Stimulated activated naive CD8-positive, alpha-beta T cell treated with anti-CD3 and anti-CD28 coated beads, Interleukin-15, amount 100 ng/mL, for 72 hours (primary cell): ENCODE results near the gene OLIG1.

Experiments used
- ATAC-seq: fragments of 150-1000 bp; cut with Tn5 transposase; 2 replicates; pipeline ENCODE4 v1.10.0; 2021; ENCODE audit warnings: mild to moderate bottlenecking, moderate library complexity
- DNase-seq, 2 donors: peaks; one replicate each; pipeline ENCODE4 v3.0.0; 2021 to 2022
- H3K27ac Mint-ChIP-seq, 2 donors: one replicate each; pipeline ENCODE4 v1.8.0; 2022; ENCODE audit warnings: mild to moderate bottlenecking in 2 of 2, mixed read lengths in 2 of 2, moderate library complexity in 2 of 2
- H3K27me3 Mint-ChIP-seq: one replicate; pipeline ENCODE4 v1.8.0; 2022; ENCODE audit warnings: mixed read lengths
- H3K4me1 Mint-ChIP-seq: one replicate; pipeline ENCODE4 v1.8.0; 2022; ENCODE audit warnings: mild to moderate bottlenecking, mixed read lengths
- H3K4me3 Mint-ChIP-seq, 2 donors: one replicate each; pipeline ENCODE4 v1.8.0; 2022; ENCODE audit warnings: mild to moderate bottlenecking in 2 of 2, mixed read lengths in 2 of 2, moderate library complexity in 1 of 2
- H3K9me3 Mint-ChIP-seq, 2 donors: one replicate each; pipeline ENCODE4 v1.8.0; 2022; ENCODE audit warnings: mixed read lengths in 2 of 2

Gene OLIG1

GRCh38 chr21:33041981-33042380 lies 28.0 kb upstream of the OLIG1 start:
- Mint-ChIP-seq H3K27ac (no peak overlapping the region), H3K9me3 (no peaks in the 10 kb centered on the region), H3K4me3 (no peak overlapping the region), H3K4me1 (peaks cover 3% of the 10 kb centered on the region), H3K27me3 (peaks cover 52% of the 10 kb centered on the region)
- DNase-seq (no peak), ATAC-seq (no peak)

GRCh38 chr21:33042812-33043211 lies 27.1 kb upstream of the OLIG1 start:
- ATAC-seq (no peak), DNase-seq (no peak)
- H3K27ac Mint-ChIP-seq: no peak overlapping the region
- H3K4me3 Mint-ChIP-seq: no peak overlapping the region
- H3K27me3 Mint-ChIP-seq: peaks cover 60% of the 10 kb centered on the region
- no peaks in the 10 kb centered on the region for H3K9me3 Mint-ChIP-seq
- no peaks in the 10 kb centered on the region for H3K4me1 Mint-ChIP-seq

DNA sequence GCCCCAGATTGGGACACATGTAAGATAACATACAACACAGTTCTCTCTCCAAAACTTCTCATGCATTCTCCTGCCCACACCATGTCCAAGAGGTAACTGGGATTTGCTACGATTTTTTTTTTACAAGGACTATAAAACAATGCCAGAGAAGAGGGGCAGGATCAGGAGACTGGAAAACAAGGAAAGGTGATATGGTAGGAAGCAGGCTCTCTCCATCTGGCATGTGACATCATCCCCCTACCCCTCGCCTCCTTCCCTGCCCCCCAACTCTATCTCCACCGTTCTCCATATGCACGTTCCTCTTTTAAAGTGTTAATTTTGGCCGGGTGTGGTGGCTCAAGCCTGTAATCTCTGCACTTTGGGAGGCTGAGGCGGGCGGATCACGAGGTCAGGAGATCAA lies 23.5 kb upstream of the OLIG1 start:
- ATAC-seq (no peak), DNase-seq (no peak)
- Mint-ChIP-seq H3K27ac (no peak overlapping the region), H3K9me3 (no peaks in the 10 kb centered on the region), H3K4me1 (no peaks in the 10 kb centered on the region), H3K4me3 (no peak overlapping the region), H3K27me3 (peaks cover 59% of the 10 kb centered on the region)

DNA sequence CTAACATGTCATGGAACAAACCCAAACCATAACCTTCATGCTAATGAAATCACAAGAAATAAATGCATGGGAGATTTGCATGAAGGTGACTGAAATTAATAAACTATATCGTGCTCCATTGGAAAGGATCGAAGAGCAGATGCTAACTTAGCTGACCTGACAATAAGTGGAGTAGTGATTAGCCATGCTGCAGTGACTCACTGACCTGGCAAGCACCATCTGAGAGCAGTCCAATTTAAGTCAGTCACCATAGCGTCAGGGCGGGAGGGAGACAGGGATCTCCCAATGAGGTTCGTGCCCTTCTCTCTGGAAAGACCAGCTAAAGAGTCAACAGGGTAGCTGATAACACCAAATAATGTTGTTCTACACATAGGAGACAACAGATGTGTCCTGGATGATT lies 22.7 kb upstream of the OLIG1 start:
- DNase-seq: no peak

GRCh38 chr21:33051925-33052324 lies 18.0 kb upstream of the OLIG1 start:
- peaks cover 19% of the 10 kb centered on the region for H3K27me3 Mint-ChIP-seq
- H3K4me1 Mint-ChIP-seq: no peaks in the 10 kb centered on the region
- no peaks in the 10 kb centered on the region for H3K9me3 Mint-ChIP-seq
- DNase-seq (no peak), ATAC-seq (no peak)
- H3K27ac Mint-ChIP-seq: no peak overlapping the region
- H3K4me3 Mint-ChIP-seq: no peak overlapping the region

More for the DNA sequence above, 22.7 kb upstream of the OLIG1 start:
- no peak overlapping the region for H3K4me3 Mint-ChIP-seq
- no peak for ATAC-seq
- no peaks in the 10 kb centered on the region for H3K4me1 Mint-ChIP-seq
- H3K9me3 Mint-ChIP-seq: no peaks in the 10 kb centered on the region
- no peak overlapping the region for H3K27ac Mint-ChIP-seq
- H3K27me3 Mint-ChIP-seq: peaks cover 53% of the 10 kb centered on the region

DNA sequence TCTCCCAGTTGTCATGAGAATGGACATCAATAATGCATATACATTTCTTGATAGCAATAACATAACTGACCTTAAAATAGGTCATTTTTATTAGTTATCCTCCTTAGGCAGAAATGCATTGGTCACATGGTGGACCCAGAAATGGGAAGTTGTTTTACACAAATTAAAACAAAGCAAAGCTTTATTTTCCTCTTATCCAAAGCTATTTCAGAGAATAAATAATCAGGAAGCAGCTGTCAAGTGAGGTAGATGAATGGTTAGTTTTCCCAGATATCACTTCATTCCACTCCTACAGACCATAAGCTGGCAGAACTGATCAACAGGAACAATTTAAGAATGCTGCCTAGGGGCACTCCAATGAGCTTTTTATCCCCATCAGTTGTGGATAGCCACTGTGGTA lies 16.0 kb upstream of the OLIG1 start:
- Mint-ChIP-seq H3K9me3 (no peaks in the 10 kb centered on the region), H3K4me1 (peaks cover 7% of the 10 kb centered on the region), H3K4me3 (no peak overlapping the region), H3K27ac (no peak overlapping the region), H3K27me3 (no peaks in the 10 kb centered on the region)
- no peak for DNase-seq
- no peak for ATAC-seq

- no peak for ATAC-seq
- peaks cover 20% of the 10 kb centered on the region for H3K4me1 Mint-ChIP-seq
Measured at GRCh38 chr21:33055991-33056390, 13.9 kb upstream of the OLIG1 start.

GRCh38 chr21:33057385-33057940 lies 12.5 kb upstream of the OLIG1 start:
- ATAC-seq (no peak), DNase-seq (no peak)
- Mint-ChIP-seq H3K27me3 (peaks cover 19% of the 10 kb centered on the region), H3K27ac (no peak overlapping the region), H3K9me3 (no peaks in the 10 kb centered on the region), H3K4me3 (no peak overlapping the region), H3K4me1 (peaks cover 20% of the 10 kb centered on the region)

More at GRCh38 chr21:33055991-33056390, 13.9 kb upstream of the OLIG1 start:
- Mint-ChIP-seq H3K27ac (peak overlapping the region in 1 of 2 donors; percentile 28), H3K4me3 (no peak overlapping the region), H3K27me3 (peaks cover 9% of the 10 kb centered on the region), H3K9me3 (no peaks in the 10 kb centered on the region)
- DNase-seq: no peak

GRCh38 chr21:33058527-33058926 lies 11.4 kb upstream of the OLIG1 start:
- no peaks in the 10 kb centered on the region for H3K9me3 Mint-ChIP-seq
- H3K4me1 Mint-ChIP-seq: peaks cover 20% of the 10 kb centered on the region
- ATAC-seq (no peak), DNase-seq (no peak)
- H3K4me3 Mint-ChIP-seq: no peak overlapping the region
- peaks cover 28% of the 10 kb centered on the region for H3K27me3 Mint-ChIP-seq
- H3K27ac Mint-ChIP-seq: no peak overlapping the region

- Mint-ChIP-seq H3K27ac (no peak overlapping the region), H3K9me3 (no peaks in the 10 kb centered on the region), H3K27me3 (peaks cover 30% of the 10 kb centered on the region), H3K4me3 (no peak overlapping the region), H3K4me1 (peaks cover 20% of the 10 kb centered on the region)
- DNase-seq: no peak
- ATAC-seq: no peak
Measured at GRCh38 chr21:33058957-33059356, 11.0 kb upstream of the OLIG1 start.

- H3K27ac Mint-ChIP-seq: no peak overlapping the region
- no peak overlapping the region for H3K4me3 Mint-ChIP-seq
- peaks cover 20% of the 10 kb centered on the region for H3K4me1 Mint-ChIP-seq
- H3K27me3 Mint-ChIP-seq: peaks cover 34% of the 10 kb centered on the region
- peak; percentile 80 for ATAC-seq
- H3K9me3 Mint-ChIP-seq: no peaks in the 10 kb centered on the region
- DNase-seq: no peak
Measured at GRCh38 chr21:33059380-33059841, 10.5 kb upstream of the OLIG1 start.

GRCh38 chr21:33061233-33061632 lies 8.7 kb upstream of the OLIG1 start:
- DNase-seq: no peak
- Mint-ChIP-seq H3K4me1 (peaks cover 20% of the 10 kb centered on the region), H3K27me3 (peaks cover 50% of the 10 kb centered on the region), H3K4me3 (no peak overlapping the region), H3K27ac (no peak overlapping the region), H3K9me3 (no peaks in the 10 kb centered on the region)
- no peak for ATAC-seq

GRCh38 chr21:33063375-33063883 lies 6.5 kb upstream of the OLIG1 start:
- Mint-ChIP-seq H3K27me3 (peaks cover 72% of the 10 kb centered on the region), H3K9me3 (no peaks in the 10 kb centered on the region), H3K27ac (no peak overlapping the region), H3K4me3 (no peak overlapping the region), H3K4me1 (peaks cover 16% of the 10 kb centered on the region)
- ATAC-seq (no peak), DNase-seq (no peak)

DNA sequence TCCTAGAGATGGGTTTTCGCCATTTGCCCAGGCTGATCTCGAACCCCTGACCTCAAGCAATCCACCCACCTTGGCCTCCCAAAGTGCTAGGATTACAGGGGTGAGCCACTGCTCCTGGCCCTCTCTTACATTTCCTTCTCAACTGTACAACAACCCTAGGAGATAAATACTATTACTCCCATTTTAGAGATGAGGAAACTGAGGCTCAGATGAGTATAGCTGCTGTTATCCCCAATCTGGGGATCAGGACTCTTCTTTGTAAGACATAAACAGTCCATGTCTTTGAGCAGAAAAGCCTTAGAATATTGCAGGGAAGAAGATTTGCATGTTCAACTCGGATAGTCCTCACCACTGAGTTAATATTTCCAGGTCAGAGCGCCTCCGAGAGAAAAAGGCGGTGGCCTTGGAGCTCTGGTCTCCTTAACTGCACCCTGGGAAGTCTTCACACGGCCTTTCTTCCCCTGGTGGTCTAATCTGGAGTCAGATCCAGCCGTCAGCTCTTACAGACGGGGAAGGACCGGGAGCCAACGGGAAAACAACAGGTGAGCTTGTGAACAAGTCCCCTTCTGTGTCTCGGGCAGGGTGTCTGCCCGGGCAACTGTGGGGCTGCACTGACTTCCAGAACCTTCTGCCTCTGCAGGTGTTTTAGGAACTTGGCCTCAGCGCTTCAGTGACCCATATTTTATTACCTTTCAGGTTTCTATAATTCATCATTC lies 5.9 kb upstream of the OLIG1 start:
- Mint-ChIP-seq H3K4me1 (peaks cover 11% of the 10 kb centered on the region), H3K9me3 (no peaks in the 10 kb centered on the region), H3K27ac (no peak overlapping the region), H3K27me3 (peaks cover 78% of the 10 kb centered on the region), H3K4me3 (no peak overlapping the region)
- no peak for ATAC-seq
- no peak for DNase-seq

DNA sequence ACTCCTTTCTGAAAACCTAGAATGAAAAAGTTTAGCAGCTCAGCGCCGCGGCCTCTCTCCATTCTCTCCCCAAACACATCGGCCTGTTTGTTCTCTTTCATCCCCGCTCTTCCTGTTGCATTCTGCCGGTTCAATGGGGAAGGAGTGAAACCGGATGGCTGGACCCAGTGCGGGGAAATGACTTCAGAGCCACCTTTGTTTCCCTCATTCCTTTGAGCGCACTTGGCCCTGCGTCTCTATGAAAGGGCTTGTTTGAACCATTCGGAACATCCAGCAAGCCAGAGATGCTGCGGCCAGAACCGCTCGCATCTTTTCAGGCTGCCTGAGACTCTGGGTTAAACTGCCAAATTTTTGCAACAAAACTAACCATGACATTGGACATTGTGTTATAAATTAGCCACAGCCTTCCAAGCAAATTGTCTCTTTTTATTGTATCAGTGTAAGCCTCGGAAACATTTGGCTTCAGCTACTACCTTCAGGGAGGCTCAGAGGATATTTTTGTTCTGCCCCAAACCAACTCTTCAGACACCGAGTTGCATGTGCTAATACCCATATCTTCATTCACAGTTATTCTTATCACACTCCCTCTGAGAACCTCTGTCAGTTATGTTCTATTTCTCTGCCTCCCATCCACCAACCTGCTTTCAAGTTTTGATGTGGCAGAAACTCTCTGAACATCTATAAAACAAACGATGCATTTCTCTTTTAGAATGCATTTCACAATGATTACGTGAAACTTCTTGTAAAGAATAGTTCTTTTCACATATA lies 5.1 kb upstream of the OLIG1 start:
- H3K4me1 Mint-ChIP-seq: peaks cover 10% of the 10 kb centered on the region
- H3K27ac Mint-ChIP-seq: no peak overlapping the region
- no peaks in the 10 kb centered on the region for H3K9me3 Mint-ChIP-seq
- H3K4me3 Mint-ChIP-seq: no peak overlapping the region
- DNase-seq: no peak
- ATAC-seq: no peak
- peaks cover 84% of the 10 kb centered on the region for H3K27me3 Mint-ChIP-seq

- no peak overlapping the region for H3K27ac Mint-ChIP-seq
- H3K27me3 Mint-ChIP-seq: peaks cover 85% of the 10 kb centered on the region
- H3K4me1 Mint-ChIP-seq: peaks cover 19% of the 10 kb centered on the region
Measured at GRCh38 chr21:33067043-33067442, 2.9 kb upstream of the OLIG1 start.

More at GRCh38 chr21:33067043-33067442, 2.9 kb upstream of the OLIG1 start:
- no peak for ATAC-seq
- H3K9me3 Mint-ChIP-seq: no peaks in the 10 kb centered on the region
- no peak for DNase-seq
- no peak overlapping the region for H3K4me3 Mint-ChIP-seq
